Measurements from ENCODE around the gene GCK.

GCK gene

GRCh38 chr7:44106311-44107065, 82.8 kb downstream of the GCK start:
- no peak for TF ChIP-seq ESRRG (CRISPR knock-in tag; IDR thresholded peaks at IDR 0.05)
- no peak for TF ChIP-seq ARNTL (CRISPR knock-in tag; IDR thresholded peaks at IDR 0.05; ENCODE audit: borderline replicate concordance, low read depth)
- TF ChIP-seq ZFP3 (CRISPR knock-in tag; IDR thresholded peaks at IDR 0.05) = no peak
- TF ChIP-seq ZC3H10 (CRISPR knock-in tag; IDR thresholded peaks at IDR 0.05) = no peak
- no peak for TF ChIP-seq ZFP30 (CRISPR knock-in tag; IDR thresholded peaks at IDR 0.05)
- no peak for TF ChIP-seq CREB5 (CRISPR knock-in tag; IDR thresholded peaks at IDR 0.05; ENCODE audit: low read depth)
- TF ChIP-seq TOX (CRISPR knock-in tag; IDR thresholded peaks at IDR 0.05; ENCODE audit: borderline replicate concordance) = no peak
- TF ChIP-seq ISL1 (CRISPR knock-in tag; IDR thresholded peaks at IDR 0.05) = no peak
- TF ChIP-seq BACH2 (CRISPR knock-in tag; IDR thresholded peaks at IDR 0.05; ENCODE audit: borderline replicate concordance) = no peak
- TF ChIP-seq, protein P1, sequence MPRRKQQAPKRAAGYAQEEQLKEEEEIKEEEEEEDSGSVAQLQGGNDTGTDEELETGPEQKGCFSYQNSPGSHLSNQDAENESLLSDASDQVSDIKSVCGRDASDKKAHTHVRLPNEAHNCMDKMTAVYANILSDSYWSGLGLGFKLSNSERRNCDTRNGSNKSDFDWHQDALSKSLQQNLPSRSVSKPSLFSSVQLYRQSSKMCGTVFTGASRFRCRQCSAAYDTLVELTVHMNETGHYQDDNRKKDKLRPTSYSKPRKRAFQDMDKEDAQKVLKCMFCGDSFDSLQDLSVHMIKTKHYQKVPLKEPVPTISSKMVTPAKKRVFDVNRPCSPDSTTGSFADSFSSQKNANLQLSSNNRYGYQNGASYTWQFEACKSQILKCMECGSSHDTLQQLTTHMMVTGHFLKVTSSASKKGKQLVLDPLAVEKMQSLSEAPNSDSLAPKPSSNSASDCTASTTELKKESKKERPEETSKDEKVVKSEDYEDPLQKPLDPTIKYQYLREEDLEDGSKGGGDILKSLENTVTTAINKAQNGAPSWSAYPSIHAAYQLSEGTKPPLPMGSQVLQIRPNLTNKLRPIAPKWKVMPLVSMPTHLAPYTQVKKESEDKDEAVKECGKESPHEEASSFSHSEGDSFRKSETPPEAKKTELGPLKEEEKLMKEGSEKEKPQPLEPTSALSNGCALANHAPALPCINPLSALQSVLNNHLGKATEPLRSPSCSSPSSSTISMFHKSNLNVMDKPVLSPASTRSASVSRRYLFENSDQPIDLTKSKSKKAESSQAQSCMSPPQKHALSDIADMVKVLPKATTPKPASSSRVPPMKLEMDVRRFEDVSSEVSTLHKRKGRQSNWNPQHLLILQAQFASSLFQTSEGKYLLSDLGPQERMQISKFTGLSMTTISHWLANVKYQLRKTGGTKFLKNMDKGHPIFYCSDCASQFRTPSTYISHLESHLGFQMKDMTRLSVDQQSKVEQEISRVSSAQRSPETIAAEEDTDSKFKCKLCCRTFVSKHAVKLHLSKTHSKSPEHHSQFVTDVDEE (CRISPR knock-in tag; IDR thresholded peaks at IDR 0.05) = no peak
- no peak for TF ChIP-seq PPARA (CRISPR knock-in tag; IDR thresholded peaks at IDR 0.05; ENCODE audit: borderline replicate concordance)
- no peak for TF ChIP-seq RARB (CRISPR knock-in tag; IDR thresholded peaks at IDR 0.05)
- ATAC-seq = no peak

DNA sequence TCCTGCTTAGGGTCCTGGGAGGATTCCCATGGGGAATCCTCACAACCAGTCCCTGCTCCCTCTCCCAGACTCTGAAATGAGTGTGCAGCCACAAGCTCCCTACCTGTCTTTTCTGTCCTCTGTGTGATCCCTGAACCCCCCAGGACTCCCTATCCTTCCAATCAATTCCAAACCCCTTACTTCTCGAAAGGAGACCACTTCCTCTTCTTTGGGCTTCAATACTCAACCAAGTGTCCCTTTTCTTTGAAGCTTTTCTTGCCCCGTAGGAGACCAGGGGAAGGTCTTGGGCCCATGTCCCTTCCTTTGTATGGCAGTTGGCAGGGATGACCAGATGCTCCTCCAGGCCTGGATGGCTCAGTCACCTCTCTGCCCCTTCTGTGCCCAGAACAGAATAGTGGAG, 83.4 kb downstream of the GCK start:
- TF ChIP-seq ZFP30 (CRISPR knock-in tag; IDR thresholded peaks at IDR 0.05) = no peak
- TF ChIP-seq BACH2 (CRISPR knock-in tag; IDR thresholded peaks at IDR 0.05; ENCODE audit: borderline replicate concordance) = no peak
- TF ChIP-seq GLIS3 (CRISPR knock-in tag; IDR thresholded peaks at IDR 0.05) = no peak
- no peak for TF ChIP-seq PATZ1 (CRISPR knock-in tag; IDR thresholded peaks at IDR 0.05; ENCODE audit: borderline replicate concordance)
- TF ChIP-seq ZNF565 (CRISPR knock-in tag; conservative IDR thresholded peaks at IDR 0.05; ENCODE audit: low read depth) = no peak
- no peak for TF ChIP-seq ISL1 (CRISPR knock-in tag; IDR thresholded peaks at IDR 0.05)
- no peak for TF ChIP-seq TCF4 (CRISPR knock-in tag; IDR thresholded peaks at IDR 0.05; ENCODE audit: borderline replicate concordance)
- peak; percentile 0; the same call in 2 of the 3 replicates for ATAC-seq

DNA sequence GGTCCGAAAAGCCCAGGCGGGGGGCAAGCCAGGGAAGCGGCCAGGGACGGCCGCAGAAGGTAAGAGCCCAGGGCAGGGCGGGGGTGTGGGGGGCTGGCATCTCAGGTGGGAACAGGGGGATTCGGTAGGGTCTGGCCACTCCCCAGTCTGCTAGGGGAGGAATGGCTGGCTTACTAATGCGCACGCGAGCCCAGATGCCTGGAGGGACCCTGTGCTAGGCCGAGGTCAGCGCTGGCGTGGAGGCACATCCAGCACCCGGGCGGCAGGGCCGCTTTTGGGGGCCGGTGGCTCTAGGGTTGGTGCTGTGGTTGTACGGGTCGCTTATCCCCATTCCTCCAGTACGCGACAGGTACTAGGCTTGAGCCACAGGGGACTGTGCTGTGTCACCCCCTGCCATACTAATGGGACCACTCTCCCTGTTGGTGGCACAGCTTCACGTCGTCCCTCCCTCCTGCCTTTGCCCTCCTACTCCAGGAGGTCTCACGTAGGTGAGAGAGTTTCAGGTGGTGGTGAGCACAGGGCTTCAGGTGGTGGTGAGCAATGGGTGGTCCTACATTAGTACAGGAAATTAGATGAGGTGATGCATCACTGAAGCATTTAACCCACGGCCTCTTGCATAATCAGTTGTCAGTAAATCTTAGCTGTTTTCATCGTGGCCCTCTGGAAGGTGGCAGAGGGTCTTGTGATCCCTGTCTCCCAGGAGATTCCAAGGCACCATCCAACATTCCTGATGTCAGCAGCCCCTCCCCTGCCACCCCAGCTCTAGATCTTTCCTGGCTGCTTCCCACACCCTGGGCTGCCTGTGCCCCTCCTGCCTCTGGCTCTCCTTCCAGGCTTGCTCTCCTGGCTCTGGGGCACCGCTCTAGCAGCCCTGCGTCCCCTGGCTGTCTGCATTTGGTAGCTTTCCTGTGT, 84.1 kb downstream of the GCK start:
- TF ChIP-seq ZNF8 (CRISPR knock-in tag; IDR thresholded peaks at IDR 0.05) (no peak), ARNTL (CRISPR knock-in tag; IDR thresholded peaks at IDR 0.05; ENCODE audit: borderline replicate concordance, low read depth) (no peak), ZNF565 (CRISPR knock-in tag; conservative IDR thresholded peaks at IDR 0.05; ENCODE audit: low read depth) (no peak), BACH2 (CRISPR knock-in tag; IDR thresholded peaks at IDR 0.05; ENCODE audit: borderline replicate concordance) (no peak), ISL1 (CRISPR knock-in tag; IDR thresholded peaks at IDR 0.05) (no peak), RARB (CRISPR knock-in tag; IDR thresholded peaks at IDR 0.05) (no peak)
- TF ChIP-seq, protein P1 (CRISPR knock-in tag; IDR thresholded peaks at IDR 0.05) = no peak
- TF ChIP-seq, protein P2, sequence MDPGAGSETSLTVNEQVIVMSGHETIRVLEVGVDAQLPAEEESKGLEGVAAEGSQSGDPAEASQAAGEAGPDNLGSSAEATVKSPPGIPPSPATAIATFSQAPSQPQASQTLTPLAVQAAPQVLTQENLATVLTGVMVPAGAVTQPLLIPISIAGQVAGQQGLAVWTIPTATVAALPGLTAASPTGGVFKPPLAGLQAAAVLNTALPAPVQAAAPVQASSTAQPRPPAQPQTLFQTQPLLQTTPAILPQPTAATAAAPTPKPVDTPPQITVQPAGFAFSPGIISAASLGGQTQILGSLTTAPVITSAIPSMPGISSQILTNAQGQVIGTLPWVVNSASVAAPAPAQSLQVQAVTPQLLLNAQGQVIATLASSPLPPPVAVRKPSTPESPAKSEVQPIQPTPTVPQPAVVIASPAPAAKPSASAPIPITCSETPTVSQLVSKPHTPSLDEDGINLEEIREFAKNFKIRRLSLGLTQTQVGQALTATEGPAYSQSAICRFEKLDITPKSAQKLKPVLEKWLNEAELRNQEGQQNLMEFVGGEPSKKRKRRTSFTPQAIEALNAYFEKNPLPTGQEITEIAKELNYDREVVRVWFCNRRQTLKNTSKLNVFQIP (CRISPR knock-in tag; IDR thresholded peaks at IDR 0.05; ENCODE audit: borderline replicate concordance, low read depth) = no peak

More for the DNA sequence above, 84.1 kb downstream of the GCK start:
- peak; percentile 59 for ATAC-seq
